GM12891 (cell line): ENCODE measurements around the gene ATP13A4.

ENCODE experiments used
- DNase-seq: peaks from one replicate; pipeline ENCODE4 v3.0.0; 2011; ENCODE audit warnings: low spot score; ENCODE audit not compliant: insufficient read length
- FAIRE-seq: peaks from 2 replicates; lab custom pipeline; 2011; peaks lifted over from hg19 to GRCh38; lab: Jason Lieb, UNC
- PAX5 ChIP-seq: IDR thresholded peaks from 2 replicates; pipeline ENCODE4 v1.6.1; 2011; ENCODE audit warnings: low read length, moderate library complexity, mild to moderate bottlenecking; ENCODE audit not compliant: insufficient read depth, severe bottlenecking
- POLR2A ChIP-seq: IDR thresholded peaks from 2 replicates; pipeline ENCODE4 v1.6.1; 2011; ENCODE audit warnings: low read depth, low read length, control low read depth
- POLR2AphosphoS5 ChIP-seq: IDR thresholded peaks from 2 replicates; pipeline ENCODE4 v1.6.1; 2011; ENCODE audit warnings: low read depth, low read length, control low read depth
- POU2F2 ChIP-seq: IDR thresholded peaks from 2 replicates; pipeline ENCODE4 v1.6.1; 2011; ENCODE audit warnings: low read depth, mild to moderate bottlenecking, control low read depth, low read length, moderate library complexity
- SPI1 ChIP-seq: IDR thresholded peaks from 2 replicates; pipeline ENCODE4 v1.6.1; 2011; ENCODE audit warnings: low read depth, low read length, control low read depth
- TAF1 ChIP-seq: IDR thresholded peaks from 2 replicates; pipeline ENCODE4 v1.6.1; 2011; ENCODE audit warnings: low read depth, low read length, control low read depth

Gene ATP13A4

DNA sequence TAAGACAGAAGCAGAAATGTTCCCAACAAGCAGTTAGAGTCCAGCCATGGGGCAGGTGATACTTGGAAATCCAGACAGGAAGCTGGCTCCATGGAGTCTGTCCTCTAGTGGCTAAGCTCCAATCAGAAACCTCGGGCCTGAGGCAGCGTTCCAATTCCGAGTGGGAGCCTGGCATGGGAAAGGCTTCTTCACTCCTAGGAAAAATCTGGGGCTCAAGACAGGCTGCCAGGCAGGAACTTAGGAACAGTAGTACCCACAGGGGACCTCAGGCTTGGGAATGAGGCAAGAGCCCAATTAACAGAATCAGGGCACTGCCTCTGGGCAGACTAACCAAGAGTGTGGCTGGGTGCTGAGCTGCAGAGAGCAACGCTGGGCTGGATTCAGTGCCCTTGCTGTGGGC is 6.2 kb upstream of the ATP13A4 start:
- FAIRE-seq, result no peak
- DNase-seq, result no peak
- no peak for TF ChIP-seq POLR2AphosphoS5
- no peak for TF ChIP-seq POU2F2

DNA sequence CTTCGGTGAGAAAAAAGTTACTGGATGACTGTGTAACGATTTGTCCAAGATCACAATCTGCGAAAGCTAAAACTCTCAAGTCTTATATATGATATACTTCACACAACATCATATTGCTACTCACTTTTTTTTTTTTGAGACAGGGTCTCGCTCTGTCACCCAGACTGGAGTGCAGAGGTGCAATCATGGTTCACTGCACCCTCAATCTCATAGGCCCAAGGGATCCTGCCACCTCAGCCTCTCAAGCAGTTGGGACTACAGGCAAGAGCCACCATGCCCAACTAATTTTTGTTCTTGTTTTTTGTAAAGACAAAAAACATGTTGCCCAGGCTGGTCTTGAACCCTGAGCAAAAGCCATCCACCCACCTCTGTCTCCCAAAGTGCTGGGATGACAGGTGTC is 5.4 kb upstream of the ATP13A4 start:
- no peak for DNase-seq
- TF ChIP-seq TAF1, result no peak
- FAIRE-seq, result no peak

DNA sequence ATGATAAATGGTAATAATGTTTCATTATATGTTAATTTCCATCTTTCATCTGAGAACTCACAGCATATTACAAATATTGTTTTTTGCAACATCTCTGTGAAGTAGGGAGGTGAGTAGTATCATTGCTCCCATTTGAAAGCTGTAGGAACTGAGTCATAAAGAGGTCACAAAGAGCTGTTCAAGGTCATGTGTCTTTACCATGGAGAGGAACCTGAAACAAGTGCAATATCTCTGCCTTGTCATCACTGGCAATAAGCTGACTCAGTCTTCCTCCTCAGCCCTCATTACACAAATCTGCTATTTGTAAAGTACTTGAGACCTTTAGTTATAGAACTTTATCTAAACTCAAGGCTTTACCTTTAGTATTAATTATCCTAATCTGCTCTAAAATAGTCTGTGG is 4.4 kb upstream of the ATP13A4 start:
- no peak for TF ChIP-seq POLR2AphosphoS5
- TF ChIP-seq TAF1, result no peak
- no peak for TF ChIP-seq PAX5
- TF ChIP-seq POLR2A, result no peak
- no peak for TF ChIP-seq POU2F2
- no peak for TF ChIP-seq SPI1
- no peak for DNase-seq
- no peak for FAIRE-seq

DNA sequence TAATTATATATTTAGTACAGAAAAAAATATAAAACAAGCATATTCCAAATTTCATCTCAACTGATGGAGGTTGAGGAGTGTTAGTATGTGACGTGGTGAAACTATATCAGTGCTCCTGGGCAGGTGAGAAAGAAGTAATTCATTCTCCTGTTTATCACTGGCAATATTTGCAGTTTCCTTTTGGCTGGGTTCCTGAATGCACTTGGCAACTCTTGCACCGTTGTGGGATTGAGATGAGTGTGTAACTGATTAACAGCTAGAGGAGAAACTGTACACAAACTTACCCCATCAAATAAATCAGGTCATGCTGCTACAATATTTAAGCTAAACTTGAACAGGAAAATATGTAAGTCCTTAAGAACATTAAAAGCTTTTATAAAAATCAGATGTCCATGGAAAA is 2.1 kb upstream of the ATP13A4 start:
- DNase-seq (no peak), FAIRE-seq (no peak)
- no peak for TF ChIP-seq POLR2A
- TF ChIP-seq PAX5, result no peak

DNA sequence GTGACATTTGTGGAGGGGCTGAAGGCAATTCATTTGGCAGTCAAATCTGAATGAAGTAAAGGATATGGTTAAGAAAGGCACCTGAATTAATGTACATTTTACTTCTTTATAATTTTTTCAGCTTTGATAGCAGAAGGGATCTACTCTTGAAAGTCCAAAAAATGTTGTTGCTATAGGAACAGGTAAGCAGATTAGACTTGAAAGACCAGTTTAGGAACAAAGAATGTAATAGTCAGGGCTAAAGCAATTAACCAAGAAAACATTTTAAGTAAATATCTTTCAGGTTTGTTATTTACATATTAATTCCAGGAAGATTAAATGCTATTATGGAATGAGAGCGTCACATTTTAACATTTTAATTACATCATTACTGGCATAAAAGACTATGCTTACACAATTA is 1.1 kb downstream of the ATP13A4 start:
- FAIRE-seq (no peak), DNase-seq (no peak)
- TF ChIP-seq POU2F2 (no peak), POLR2AphosphoS5 (no peak)

DNA sequence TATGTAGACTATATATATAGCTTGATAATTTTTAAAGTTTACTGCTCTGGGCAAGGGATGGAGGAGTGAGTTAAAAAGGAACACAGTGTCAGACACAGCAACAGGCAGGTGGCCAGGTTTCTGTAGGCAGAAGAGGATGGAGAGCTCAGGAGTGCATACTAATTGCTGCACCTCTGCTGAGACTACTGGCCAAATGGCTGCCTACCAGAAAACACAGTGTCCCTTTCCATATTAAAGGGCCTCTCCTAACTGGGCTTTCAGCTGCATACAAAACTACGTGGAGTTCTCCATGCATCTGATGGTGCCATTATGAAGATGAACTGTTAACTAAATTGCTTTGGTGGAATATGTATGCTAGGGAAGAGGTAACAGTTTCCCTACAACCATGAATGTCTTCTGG is 1.8 kb downstream of the ATP13A4 start:
- TF ChIP-seq POU2F2 (no peak), TAF1 (no peak), PAX5 (no peak), POLR2AphosphoS5 (no peak), POLR2A (no peak), SPI1 (no peak)
- DNase-seq (no peak), FAIRE-seq (no peak)

DNA sequence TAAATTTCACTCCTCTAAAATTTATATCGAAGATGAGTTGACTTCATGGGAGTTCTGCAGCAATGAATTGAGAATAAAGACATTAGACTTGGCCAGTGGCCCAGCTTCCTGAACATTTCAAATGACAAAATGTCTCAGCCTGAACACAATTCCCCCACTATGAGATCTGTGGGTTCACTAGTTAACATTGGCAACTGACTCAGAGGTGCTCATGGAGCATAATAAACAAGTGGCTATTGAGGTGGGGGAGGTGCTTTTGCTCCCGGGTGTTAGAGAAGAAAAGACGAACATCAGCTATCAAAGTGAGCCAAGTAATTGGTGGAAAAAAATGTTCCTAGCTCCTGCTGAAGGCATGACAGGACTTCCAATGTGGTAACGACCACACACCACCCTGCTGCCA is 6.3 kb downstream of the ATP13A4 start:
- no peak for TF ChIP-seq SPI1
- TF ChIP-seq POU2F2, result no peak
- no peak for TF ChIP-seq POLR2A
- TF ChIP-seq PAX5, result no peak
- no peak for TF ChIP-seq POLR2AphosphoS5
- TF ChIP-seq TAF1, result no peak
- DNase-seq (no peak), FAIRE-seq (no peak)

DNA sequence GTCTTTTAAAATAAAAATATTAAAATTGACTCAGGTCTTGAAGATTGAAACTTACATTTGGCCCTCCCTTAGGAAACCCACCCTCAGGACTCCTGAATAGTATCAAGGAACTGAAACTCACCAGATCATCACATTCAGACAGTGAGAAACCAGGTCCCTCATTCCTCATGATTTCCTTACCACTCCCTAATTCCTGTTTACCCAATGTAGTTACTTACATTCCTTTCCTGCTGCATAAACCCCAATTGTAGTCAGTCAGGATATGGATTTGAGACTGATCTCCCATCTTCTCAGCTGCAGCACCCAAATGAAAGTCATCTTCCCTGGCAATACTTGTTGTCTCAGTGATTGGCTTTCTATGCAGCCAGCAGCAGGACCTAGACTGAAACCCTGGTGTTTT is 8.6 kb downstream of the ATP13A4 start:
- DNase-seq (no peak), FAIRE-seq (no peak)
- TF ChIP-seq PAX5, result no peak
- TF ChIP-seq TAF1, result no peak
- no peak for TF ChIP-seq POU2F2
- no peak for TF ChIP-seq POLR2AphosphoS5
- TF ChIP-seq POLR2A, result no peak
- TF ChIP-seq SPI1, result no peak

DNA sequence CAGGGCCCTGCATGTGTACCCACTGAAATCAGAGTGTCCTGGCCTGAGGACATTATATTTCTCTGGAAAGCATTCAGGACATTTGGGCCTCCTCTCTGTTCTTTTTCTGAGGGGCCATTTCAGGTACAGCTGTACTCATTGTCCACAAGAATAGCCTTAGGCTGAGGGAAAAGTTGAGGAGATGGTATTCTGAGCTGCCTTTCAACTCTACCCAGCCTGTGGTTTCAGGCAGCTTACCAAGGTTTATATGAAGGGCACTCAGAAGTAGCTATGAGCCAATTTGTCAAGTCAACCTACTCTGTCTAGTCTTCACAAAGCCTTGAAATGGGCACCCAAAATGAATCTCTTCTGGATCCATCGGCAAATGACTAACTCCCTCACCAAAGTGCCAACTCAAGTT is 9.4 kb downstream of the ATP13A4 start:
- FAIRE-seq, result no peak
- DNase-seq, result no peak

DNA sequence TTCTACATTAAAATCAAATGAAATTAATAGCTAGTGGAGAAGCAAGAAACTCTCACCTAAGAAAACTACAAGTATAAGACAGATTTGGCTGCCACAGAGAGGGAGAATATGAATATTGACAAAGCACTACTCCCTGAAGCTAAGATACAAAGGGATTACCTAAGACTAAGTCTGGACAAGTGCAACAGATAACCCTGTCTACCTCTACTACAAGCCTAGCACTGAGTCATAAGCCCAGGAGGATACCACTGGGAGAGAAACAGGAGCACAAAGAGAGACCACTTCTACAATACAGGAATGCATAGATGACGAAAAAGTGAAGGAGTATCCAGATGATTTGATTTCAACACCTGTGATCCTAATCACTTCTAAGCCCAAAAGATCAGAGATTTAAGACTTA is 10.4 kb downstream of the ATP13A4 start:
- FAIRE-seq (no peak), DNase-seq (no peak)
- TF ChIP-seq SPI1 (no peak), POLR2A (no peak), PAX5 (no peak), POLR2AphosphoS5 (no peak), POU2F2 (no peak), TAF1 (no peak)

More for the DNA sequence above, 9.4 kb downstream of the ATP13A4 start:
- no peak for TF ChIP-seq PAX5
- no peak for TF ChIP-seq POLR2A
- no peak for TF ChIP-seq TAF1
- TF ChIP-seq POLR2AphosphoS5, result no peak
- no peak for TF ChIP-seq SPI1
- TF ChIP-seq POU2F2, result no peak
